Hepatic stellate cell (primary cell): Measurements from ENCODE around the gene EPHA8.

ENCODE experiments used
- DNase-seq: peaks from one replicate; pipeline ENCODE4 v3.0.0; 2011; ENCODE audit warnings: low spot score

Gene EPHA8

GRCh38 chr1:22536506-22536905, 26.8 kb upstream of the EPHA8 start:
- DNase-seq: no peak

- DNase-seq: no peak
Observed at GRCh38 chr1:22537441-22538139, 25.7 kb upstream of the EPHA8 start.

- DNase-seq: no peak
Observed at GRCh38 chr1:22539510-22540118, 23.7 kb upstream of the EPHA8 start.

GRCh38 chr1:22540337-22540736, 23.0 kb upstream of the EPHA8 start:
- no peak for DNase-seq

- no peak for DNase-seq
Observed at GRCh38 chr1:22542886-22543285, 20.4 kb upstream of the EPHA8 start.

- no peak for DNase-seq
Observed at GRCh38 chr1:22543679-22544078, 19.6 kb upstream of the EPHA8 start.

- no peak for DNase-seq
Observed at GRCh38 chr1:22544606-22545005, 18.7 kb upstream of the EPHA8 start.

- DNase-seq: no peak
Observed at GRCh38 chr1:22545141-22545540, 18.1 kb upstream of the EPHA8 start.

GRCh38 chr1:22547186-22547817, 16.0 kb upstream of the EPHA8 start:
- no peak for DNase-seq

GRCh38 chr1:22547818-22548462, 15.3 kb upstream of the EPHA8 start:
- DNase-seq: no peak

GRCh38 chr1:22550021-22550420, 13.3 kb upstream of the EPHA8 start:
- DNase-seq: no peak

- no peak for DNase-seq
Observed at GRCh38 chr1:22551591-22551990, 11.7 kb upstream of the EPHA8 start.

GRCh38 chr1:22552021-22552420, 11.3 kb upstream of the EPHA8 start:
- no peak for DNase-seq

- no peak for DNase-seq
Observed at GRCh38 chr1:22553104-22553880, 10.0 kb upstream of the EPHA8 start.

GRCh38 chr1:22553991-22554522, 9.2 kb upstream of the EPHA8 start:
- no peak for DNase-seq

- no peak for DNase-seq
Observed at GRCh38 chr1:22555371-22555656, 8.0 kb upstream of the EPHA8 start.

- DNase-seq: no peak
Observed at GRCh38 chr1:22556391-22557104, 6.7 kb upstream of the EPHA8 start.

- no peak for DNase-seq
Observed at GRCh38 chr1:22557341-22557950, 5.8 kb upstream of the EPHA8 start.

GRCh38 chr1:22563671-22564602, 648 bp downstream of the EPHA8 start:
- DNase-seq: no peak

- DNase-seq: no peak
Observed at GRCh38 chr1:22566161-22566560, 2.9 kb downstream of the EPHA8 start.
